Endothelial cell of umbilical vein (primary cell): Measurements from ENCODE around the gene CDCP2. TPM values are rescaled to one million over a fixed set of nuclear protein-coding genes. Genes with fewer than 3 reads are reported as not detected.

Experiments used
- BruUV-seq: library from RNA; stranded (reverse); fragments of 400-500 nt; replicated peaks from 2 replicates; lab custom pipeline; 2021; lab: Mats Ljungman, UMichigan
- CTCF ChIA-PET: fragments of 300-600, 350-600 bp; sonication (Branson Sonifier 250); formaldehyde crosslinking; loops from one replicate; lab custom pipeline; 2021; ENCODE audit warnings: antibody characterized with exemption, inconsistent platforms; lab: Charles Lee
- POLR2A ChIA-PET: fragments of 300-600, 350-600 bp; sonication (Branson Sonifier 250); formaldehyde crosslinking; loops from one replicate; lab custom pipeline; 2021; ENCODE audit warnings: antibody characterized with exemption, inconsistent platforms; lab: Charles Lee
- DNase-seq: peaks from one replicate; pipeline ENCODE4 v3.0.0-alpha.2; 2011; ENCODE audit warnings: low read depth, low spot score
- FAIRE-seq: peaks from 2 replicates; lab custom pipeline; 2011; peaks lifted over from hg19 to GRCh38; lab: Jason Lieb, UNC
- H2AFZ ChIP-seq: 2 replicates; pipeline ENCODE4 v1.6.0; 2012; ENCODE audit warnings: low read depth, low read length, control low read depth, inconsistent platforms
- H3K27ac ChIP-seq: 2 replicates; pipeline ENCODE4 v1.5.1; 2011; ENCODE audit warnings: low read depth, mild to moderate bottlenecking, control low read depth, low read length, moderate library complexity; ENCODE audit not compliant: insufficient read depth
- H3K27me3 ChIP-seq, 2 experiments: 2 replicates each; pipeline versions ENCODE4 v1.6.0 to v1.6.1; 2011; ENCODE audit warnings: low read length in 2 of 2, mixed read lengths in 1 of 2; ENCODE audit not compliant: control insufficient read depth in 2 of 2, insufficient read depth in 2 of 2
- H3K36me3 ChIP-seq, 2 experiments: 2 replicates in 1 of 2; 3 replicates in 1 of 2; pipeline ENCODE4 v1.5.1; 2011; ENCODE audit warnings: low read length in 2 of 2, mild to moderate bottlenecking in 1 of 2, moderate library complexity in 1 of 2; ENCODE audit not compliant: control insufficient read depth in 2 of 2, insufficient read depth in 2 of 2; ENCODE audit errors: extremely low read depth in 1 of 2
- H3K4me1 ChIP-seq: 3 replicates; pipeline ENCODE4 v1.5.1; 2011; ENCODE audit warnings: mild to moderate bottlenecking, low read length; ENCODE audit not compliant: control insufficient read depth, insufficient read depth; ENCODE audit errors: extremely low read depth
- H3K4me2 ChIP-seq: 2 replicates; pipeline ENCODE4 v1.6.1; 2011; ENCODE audit warnings: low read length, control low read depth, mixed read lengths; ENCODE audit not compliant: insufficient read depth
- H3K4me3 ChIP-seq, 3 experiments: fragments of 200-600 bp in 1 of 3; sonication (generic), shearing (Covaris generic) in 1 of 3; replicated peaks in 1 of 3; 2 replicates each; pipeline ENCODE4 v1.5.1; 2011 to 2016; ENCODE audit warnings: control low read depth in 3 of 3, low read length in 3 of 3, mild to moderate bottlenecking in 2 of 3, inconsistent platforms in 1 of 3, low read depth in 1 of 3, moderate library complexity in 1 of 3; ENCODE audit not compliant: insufficient read depth in 1 of 3
- H3K79me2 ChIP-seq: 2 replicates; pipeline ENCODE4 v1.6.0; 2012; ENCODE audit warnings: low read length, inconsistent platforms; ENCODE audit not compliant: control insufficient read depth, insufficient read depth
- H3K9ac ChIP-seq: replicated peaks from 2 replicates; pipeline ENCODE3; 2011; ENCODE audit warnings: low read length, control low read depth; ENCODE audit not compliant: insufficient read depth; ENCODE audit errors: extremely low read depth
- H3K9me1 ChIP-seq: replicated peaks from 3 replicates; pipeline ENCODE4 v1.6.0; 2011; ENCODE audit warnings: mild to moderate bottlenecking, low read length; ENCODE audit not compliant: control insufficient read depth, insufficient read depth; ENCODE audit errors: extremely low read depth
- H3K9me3 ChIP-seq: replicated peaks from 2 replicates; pipeline ENCODE4 v1.5.1; 2012; ENCODE audit warnings: low read length, inconsistent platforms; ENCODE audit not compliant: control insufficient read depth, insufficient read depth
- H4K20me1 ChIP-seq: replicated peaks from 2 replicates; pipeline ENCODE3; 2011; ENCODE audit warnings: mild to moderate bottlenecking, low read length; ENCODE audit not compliant: control insufficient read depth, insufficient read depth; ENCODE audit errors: extremely low read depth
- EZH2 ChIP-seq: IDR thresholded peaks from 2 replicates; pipeline ENCODE4 v1.6.1; 2012; ENCODE audit warnings: borderline replicate concordance, low read depth, mild to moderate bottlenecking, moderate library complexity, low read length, inconsistent platforms; ENCODE audit not compliant: severe bottlenecking
- FOS ChIP-seq: IDR thresholded peaks from 2 replicates; pipeline ENCODE4 v1.6.1; 2011; ENCODE audit warnings: mild to moderate bottlenecking, low read length, moderate library complexity, borderline replicate concordance; ENCODE audit not compliant: insufficient read depth
- GATA2 ChIP-seq: IDR thresholded peaks from 2 replicates; pipeline ENCODE4 v1.7.0; 2011; ENCODE audit warnings: low read depth, mild to moderate bottlenecking, moderate library complexity, mixed read lengths, low read length; ENCODE audit not compliant: insufficient read length, insufficient read depth
- JUN ChIP-seq: IDR thresholded peaks from 2 replicates; pipeline ENCODE4 v1.6.1; 2011; ENCODE audit warnings: borderline replicate concordance, low read depth; ENCODE audit not compliant: insufficient read length, insufficient read depth
- MYC ChIP-seq: IDR thresholded peaks from one replicate; pipeline ENCODE4 v1.6.1; 2011; ENCODE audit warnings: mild to moderate bottlenecking, low read depth, low read length
- POLR2A ChIP-seq: IDR thresholded peaks from 2 replicates; pipeline ENCODE4 v1.6.1; 2012; ENCODE audit warnings: low read depth, mild to moderate bottlenecking, control low read depth, low read length
- POLR2AphosphoS5 ChIP-seq: IDR thresholded peaks from 2 replicates; pipeline ENCODE4 v1.6.1; 2012; ENCODE audit warnings: low read depth, mild to moderate bottlenecking, control low read depth, low read length, moderate library complexity; ENCODE audit not compliant: insufficient read depth
- dilution Hi-C: fragments of 300-500 bp; cut with MboI; formaldehyde crosslinking; loops from one replicate; pipeline ENCODE4 v1.15.0; 2019; ENCODE audit warnings: low sequenced_read_pairs; ENCODE audit not compliant: extremely low pct_ligation_motif_present
- intact Hi-C: fragments of 100-400 bp; cut with micrococcal nuclease; formaldehyde crosslinking; loops from one replicate; pipeline ENCODE4 v1.10.0; 2022
- polyA plus RNA-seq, 4 experiments: library from polyadenylated mRNA; depleted of rRNA in 3 of 4; stranded (reverse) in 3 of 4; unstranded in 1 of 4; fragments of >200 nt; gene quantifications; 2 replicates each; pipeline versions ENCODE4 v1.2.1 to v1.2.3, GENCODE V29; 2011 to 2012; ENCODE audit warnings: missing spikeins in 1 of 4
- total RNA-seq: library from RNA; stranded (reverse); gene quantifications from 2 replicates; pipeline ENCODE4 v1.2.3, GENCODE V29; 2021
- TF ChIP-seq, protein P1 (sequence below), 2 donors: IDR thresholded peaks; 1 replicate in 1 of 2; 2 replicates in 1 of 2; pipeline ENCODE4 v1.5.1; 2011; ENCODE audit warnings: low read length in 2 of 2, mild to moderate bottlenecking in 2 of 2, moderate library complexity in 2 of 2, control low read depth in 1 of 2, inconsistent platforms in 1 of 2, low read depth in 1 of 2; ENCODE audit not compliant: insufficient read depth in 1 of 2; ENCODE audit errors: extremely low read depth in 1 of 2

CDCP2 gene
- total and polyA plus RNA-seq, 2 donors (not counting 3 experiments of a cell fraction or from before 2014, with no cell fraction given), result 0.10 TPM; not detected in 1

DNA sequence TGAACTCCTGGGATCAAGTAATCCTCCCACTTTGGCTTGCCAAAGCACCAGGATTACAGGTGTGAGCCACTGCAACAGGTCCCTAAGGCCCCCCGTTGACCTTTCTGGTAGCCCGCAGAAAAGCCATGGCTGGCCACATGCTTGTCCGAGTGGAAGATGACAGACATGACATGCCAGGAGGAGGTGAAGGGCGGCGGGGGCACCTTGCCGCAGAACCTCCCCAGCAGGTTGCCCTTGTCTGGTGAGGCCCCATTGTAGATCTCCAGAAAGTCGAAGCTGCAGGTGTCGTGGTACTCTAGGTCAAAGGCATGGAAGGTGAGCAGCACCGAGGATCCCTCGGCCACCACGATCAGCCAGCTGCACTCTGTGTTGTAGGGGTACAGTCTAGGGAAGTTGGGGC is 8.4 kb downstream of the CDCP2 start:
- peaks cover 0 to 2% of the 10 kb centered on the region in 2 experiments for H3K27me3 ChIP-seq
- FAIRE-seq (no peak), DNase-seq (no peak)
- BruUV-seq, result no TSS peak
- H4K20me1 ChIP-seq, result no peaks in the 10 kb centered on the region
- CTCF ChIA-PET, result no interaction called here
- H3K79me2 ChIP-seq, result no peaks in the 10 kb centered on the region
- H3K9me1 ChIP-seq, result no peaks in the 10 kb centered on the region
- H3K4me1 ChIP-seq, result peaks cover 6% of the 10 kb centered on the region
- H3K9ac ChIP-seq, result no peak overlapping the region
- POLR2A ChIA-PET, result no interaction called here
- H3K9me3 ChIP-seq, result no peaks in the 10 kb centered on the region
- H3K27ac ChIP-seq, result no peak overlapping the region
- H3K4me2 ChIP-seq, result no peak overlapping the region
- H2AFZ ChIP-seq, result no peak overlapping the region
- intact Hi-C loops (no loop called here), dilution Hi-C loops (no loop called here)
- no peak overlapping the region for H3K4me3 ChIP-seq
- TF ChIP-seq EZH2, result no peak
- H3K36me3 ChIP-seq, result no peaks in the 10 kb centered on the region

DNA sequence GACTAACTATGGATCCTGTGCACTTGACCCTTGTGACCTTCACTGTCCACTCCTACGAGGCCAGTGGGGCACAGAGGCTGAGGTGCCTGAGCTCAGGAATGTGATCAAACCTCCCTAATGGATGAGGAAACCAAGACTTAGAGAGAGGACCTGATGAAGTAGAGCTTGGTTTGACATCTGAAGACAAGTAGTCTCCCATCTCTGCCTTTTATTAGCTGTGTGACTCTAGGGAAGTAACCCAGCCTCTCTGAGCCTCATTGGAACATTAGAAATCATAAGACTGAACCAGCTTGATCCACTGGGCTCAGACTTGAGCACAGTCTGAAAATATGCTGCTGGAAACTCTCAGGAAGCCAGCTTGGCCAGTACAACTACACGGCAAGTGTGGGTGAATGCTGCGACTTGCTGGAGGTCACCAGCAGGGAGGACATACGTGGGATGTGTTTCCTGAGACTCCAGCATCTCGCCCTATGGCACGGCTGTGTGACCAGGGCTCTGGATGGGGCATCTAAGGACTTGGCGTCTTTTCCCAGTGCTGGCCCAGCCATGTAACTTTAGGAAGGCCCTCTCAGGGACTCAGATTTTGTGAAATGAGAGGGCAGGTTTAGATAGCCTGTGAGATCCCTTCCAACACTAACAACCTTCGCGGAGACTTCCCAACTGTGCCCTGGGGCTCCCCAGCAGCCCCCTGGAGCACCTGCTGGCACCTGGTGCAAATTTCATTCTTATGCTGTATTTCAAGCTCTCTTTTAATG is 10.5 kb downstream of the CDCP2 start:
- Histone ChIP-seq H3K4me3 (no peak overlapping the region), H4K20me1 (no peaks in the 10 kb centered on the region), H2AFZ (no peak overlapping the region), H3K27ac (no peak overlapping the region), H3K9me1 (no peaks in the 10 kb centered on the region), H3K9ac (no peak overlapping the region), H3K36me3 (no peaks in the 10 kb centered on the region), H3K79me2 (no peaks in the 10 kb centered on the region), H3K27me3 (peaks cover 0 to 2% of the 10 kb centered on the region in 2 experiments), H3K9me3 (no peaks in the 10 kb centered on the region), H3K4me2 (no peak overlapping the region), H3K4me1 (peaks cover 13% of the 10 kb centered on the region)
- intact Hi-C loops (no loop called here), dilution Hi-C loops (no loop called here)
- DNase-seq (no peak), FAIRE-seq (no peak)
- BruUV-seq, result no TSS peak
- no peak for TF ChIP-seq JUN
- TF ChIP-seq FOS, result no peak
- TF ChIP-seq, protein P1, sequence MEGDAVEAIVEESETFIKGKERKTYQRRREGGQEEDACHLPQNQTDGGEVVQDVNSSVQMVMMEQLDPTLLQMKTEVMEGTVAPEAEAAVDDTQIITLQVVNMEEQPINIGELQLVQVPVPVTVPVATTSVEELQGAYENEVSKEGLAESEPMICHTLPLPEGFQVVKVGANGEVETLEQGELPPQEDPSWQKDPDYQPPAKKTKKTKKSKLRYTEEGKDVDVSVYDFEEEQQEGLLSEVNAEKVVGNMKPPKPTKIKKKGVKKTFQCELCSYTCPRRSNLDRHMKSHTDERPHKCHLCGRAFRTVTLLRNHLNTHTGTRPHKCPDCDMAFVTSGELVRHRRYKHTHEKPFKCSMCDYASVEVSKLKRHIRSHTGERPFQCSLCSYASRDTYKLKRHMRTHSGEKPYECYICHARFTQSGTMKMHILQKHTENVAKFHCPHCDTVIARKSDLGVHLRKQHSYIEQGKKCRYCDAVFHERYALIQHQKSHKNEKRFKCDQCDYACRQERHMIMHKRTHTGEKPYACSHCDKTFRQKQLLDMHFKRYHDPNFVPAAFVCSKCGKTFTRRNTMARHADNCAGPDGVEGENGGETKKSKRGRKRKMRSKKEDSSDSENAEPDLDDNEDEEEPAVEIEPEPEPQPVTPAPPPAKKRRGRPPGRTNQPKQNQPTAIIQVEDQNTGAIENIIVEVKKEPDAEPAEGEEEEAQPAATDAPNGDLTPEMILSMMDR (IDR thresholded peaks at IDR 0.05; ENCODE audit: extremely low read depth in 1 of 2, insufficient read depth in 1 of 2, low read depth in 1 of 2, low read length in 2 of 2), result no peak
- TF ChIP-seq GATA2, result no peak
- TF ChIP-seq POLR2A, result no peak
- TF ChIP-seq MYC, result no peak
- no peak for TF ChIP-seq POLR2AphosphoS5
- CTCF ChIA-PET, result no interaction called here
- POLR2A ChIA-PET, result no interaction called here
